ENCODE measurements around the gene ALK. TPM values are rescaled to one million over a fixed set of nuclear protein-coding genes. Genes with fewer than 3 reads are reported as not detected.

ALK gene
- polyA plus RNA-seq, 1 of the 3 experiments (the other 2 are of a cell fraction) = 0.30 TPM

- Histone ChIP-seq H3K9me3 (no peaks in the 10 kb centered on the region), H3K4me1 (ENCODE audit: control insufficient read depth in 1 of 2, insufficient read depth in 2 of 2, low read depth in 1 of 2, low read length in 1 of 2) (peaks cover 0 to 5% of the 10 kb centered on the region in 2 experiments; a peak in 2 of 4 replicates), H3K79me2 (ENCODE audit: insufficient read depth) (no peaks in the 10 kb centered on the region), H3K27me3 (ENCODE audit: insufficient read depth) (no peaks in the 10 kb centered on the region), H3K4me2 (no peak overlapping the region), H3K36me3 (replicated peaks in 1 of 2; ENCODE audit: control insufficient read depth in 1 of 2, insufficient read depth in 2 of 2, low read length in 1 of 2) (peaks cover 0 to 42% of the 10 kb centered on the region in 2 experiments), H3K4me3 (ENCODE audit: low read depth in 2 of 2, low read length in 1 of 2) (no peak overlapping the region), H3K9me2 (no peaks in the 10 kb centered on the region), H3F3A (replicated peaks; ENCODE audit: insufficient read depth) (no peaks in the 10 kb centered on the region), H4K20me1 (ENCODE audit: insufficient read depth) (no peaks in the 10 kb centered on the region), H3K9ac (no peak overlapping the region), H3K27ac (ENCODE audit: low read depth in 2 of 2, low read length in 1 of 2) (peak overlapping the region in 1 of 2 experiments; percentile 40; a peak in 1 of 4 replicates), H2AFZ (ENCODE audit: low read depth) (no peak overlapping the region)
- ChIA-PET POLR2A (no interaction called here), CTCF (no interaction called here)
- no peak for DNase-seq
- TF ChIP-seq JUND (IDR thresholded peaks at IDR 0.05) (no peak), MAX (IDR thresholded peaks at IDR 0.05; ENCODE audit: low read depth) (no peak), FOXJ3 (CRISPR knock-in tag; IDR thresholded peaks at IDR 0.05) (no peak), PBX3 (IDR thresholded peaks at IDR 0.05) (no peak), NFIC (IDR thresholded peaks at IDR 0.05; ENCODE audit: borderline replicate concordance) (no peak)
- WGBS (ENCODE audit: low lambda C conversion rate) = 96% methylated on average over 6 of the region's 6 CpGs
Observed at GRCh38 chr2:29191817-29192216, 729.6 kb downstream of the ALK start.

DNA sequence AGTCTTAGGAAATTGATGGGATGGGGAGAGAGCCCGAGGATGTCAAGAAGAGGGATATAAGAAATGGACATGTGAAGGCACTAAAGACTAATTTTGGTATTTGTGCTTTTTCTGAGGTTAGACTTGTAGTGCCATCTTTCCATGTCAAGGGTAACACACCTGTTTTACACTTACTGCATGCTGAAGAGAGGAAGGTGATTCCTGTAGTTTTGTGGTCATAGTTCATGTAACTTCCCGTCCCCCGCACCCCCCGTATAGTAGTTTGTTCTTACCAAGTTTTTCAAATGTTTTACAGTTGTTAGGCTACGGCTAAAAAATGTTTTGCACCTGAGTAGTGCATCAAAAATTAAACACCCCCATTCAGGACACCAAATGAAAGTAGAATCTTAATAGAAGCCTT is 732.3 kb downstream of the ALK start:
- H2AFZ ChIP-seq (ENCODE audit: low read depth) = no peak overlapping the region
- H3K4me3 ChIP-seq (ENCODE audit: low read depth in 2 of 2, low read length in 1 of 2) = no peak overlapping the region
- peaks cover 0 to 2% of the 10 kb centered on the region in 2 experiments; a peak in 2 of 4 replicates for H3K4me1 ChIP-seq (ENCODE audit: control insufficient read depth in 1 of 2, insufficient read depth in 2 of 2, low read depth in 1 of 2, low read length in 1 of 2)
- no peak for DNase-seq
- no peak overlapping the region; a peak in 2 of 4 replicates for H3K27ac ChIP-seq (ENCODE audit: low read depth in 2 of 2, low read length in 1 of 2)
- no peaks in the 10 kb centered on the region for H3K9me2 ChIP-seq
- POLR2A ChIA-PET = no interaction called here
- no peaks in the 10 kb centered on the region for H3K79me2 ChIP-seq (ENCODE audit: insufficient read depth)
- no peak overlapping the region for H3K9ac ChIP-seq
- CTCF ChIA-PET = no interaction called here
- H3F3A ChIP-seq (replicated peaks; ENCODE audit: insufficient read depth) = no peaks in the 10 kb centered on the region
- H3K4me2 ChIP-seq = no peak overlapping the region
- H3K27me3 ChIP-seq (ENCODE audit: insufficient read depth) = no peaks in the 10 kb centered on the region
- H4K20me1 ChIP-seq (ENCODE audit: insufficient read depth) = no peaks in the 10 kb centered on the region
- 96% methylated on average over 5 of the region's 5 CpGs for WGBS (ENCODE audit: low lambda C conversion rate)
- peaks cover 0 to 44% of the 10 kb centered on the region in 2 experiments for H3K36me3 ChIP-seq (replicated peaks in 1 of 2; ENCODE audit: control insufficient read depth in 1 of 2, insufficient read depth in 2 of 2, low read length in 1 of 2)
- no peaks in the 10 kb centered on the region for H3K9me3 ChIP-seq
- TF ChIP-seq USF2 (IDR thresholded peaks at IDR 0.05; ENCODE audit: borderline replicate concordance, low read depth, low read length) (no peak), TCF12 (IDR thresholded peaks at IDR 0.05) (no peak), SIN3A (IDR thresholded peaks at IDR 0.05; ENCODE audit: borderline replicate concordance, low read depth, low read length) (no peak), TEAD4 (IDR thresholded peaks at IDR 0.05; ENCODE audit: borderline replicate concordance, insufficient read depth) (no peak), SMC3 (IDR thresholded peaks at IDR 0.05; ENCODE audit: low read depth, low read length) (no peak), EP300 (IDR thresholded peaks at IDR 0.05; ENCODE audit: borderline replicate concordance in 1 of 2, low read depth in 1 of 2, low read length in 1 of 2) (no peak), CHD2 (IDR thresholded peaks at IDR 0.05; ENCODE audit: low read length, partially characterized antibody) (no peak), POLR2AphosphoS5 (IDR thresholded peaks at IDR 0.05; ENCODE audit: low read depth, low read length) (no peak), MXI1 (IDR thresholded peaks at IDR 0.05; ENCODE audit: low read depth, low read length) (no peak), RAD21 (IDR thresholded peaks at IDR 0.05; ENCODE audit: low read length) (no peak), RXRA (IDR thresholded peaks at IDR 0.05; ENCODE audit: borderline replicate concordance, low read depth) (no peak), TAF1 (IDR thresholded peaks at IDR 0.05; ENCODE audit: borderline replicate concordance, low read depth, low read length) (no peak), MAX (IDR thresholded peaks at IDR 0.05; ENCODE audit: low read depth) (no peak), ELF1 (IDR thresholded peaks at IDR 0.05) (no peak), GABPA (IDR thresholded peaks at IDR 0.05; ENCODE audit: low read depth) (no peak)
- TF ChIP-seq, protein P1, sequence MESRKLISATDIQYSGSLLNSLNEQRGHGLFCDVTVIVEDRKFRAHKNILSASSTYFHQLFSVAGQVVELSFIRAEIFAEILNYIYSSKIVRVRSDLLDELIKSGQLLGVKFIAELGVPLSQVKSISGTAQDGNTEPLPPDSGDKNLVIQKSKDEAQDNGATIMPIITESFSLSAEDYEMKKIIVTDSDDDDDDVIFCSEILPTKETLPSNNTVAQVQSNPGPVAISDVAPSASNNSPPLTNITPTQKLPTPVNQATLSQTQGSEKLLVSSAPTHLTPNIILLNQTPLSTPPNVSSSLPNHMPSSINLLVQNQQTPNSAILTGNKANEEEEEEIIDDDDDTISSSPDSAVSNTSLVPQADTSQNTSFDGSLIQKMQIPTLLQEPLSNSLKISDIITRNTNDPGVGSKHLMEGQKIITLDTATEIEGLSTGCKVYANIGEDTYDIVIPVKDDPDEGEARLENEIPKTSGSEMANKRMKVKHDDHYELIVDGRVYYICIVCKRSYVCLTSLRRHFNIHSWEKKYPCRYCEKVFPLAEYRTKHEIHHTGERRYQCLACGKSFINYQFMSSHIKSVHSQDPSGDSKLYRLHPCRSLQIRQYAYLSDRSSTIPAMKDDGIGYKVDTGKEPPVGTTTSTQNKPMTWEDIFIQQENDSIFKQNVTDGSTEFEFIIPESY (IDR thresholded peaks at IDR 0.05; ENCODE audit: borderline replicate concordance, low read depth) = no peak
- TF ChIP-seq, protein P2, sequence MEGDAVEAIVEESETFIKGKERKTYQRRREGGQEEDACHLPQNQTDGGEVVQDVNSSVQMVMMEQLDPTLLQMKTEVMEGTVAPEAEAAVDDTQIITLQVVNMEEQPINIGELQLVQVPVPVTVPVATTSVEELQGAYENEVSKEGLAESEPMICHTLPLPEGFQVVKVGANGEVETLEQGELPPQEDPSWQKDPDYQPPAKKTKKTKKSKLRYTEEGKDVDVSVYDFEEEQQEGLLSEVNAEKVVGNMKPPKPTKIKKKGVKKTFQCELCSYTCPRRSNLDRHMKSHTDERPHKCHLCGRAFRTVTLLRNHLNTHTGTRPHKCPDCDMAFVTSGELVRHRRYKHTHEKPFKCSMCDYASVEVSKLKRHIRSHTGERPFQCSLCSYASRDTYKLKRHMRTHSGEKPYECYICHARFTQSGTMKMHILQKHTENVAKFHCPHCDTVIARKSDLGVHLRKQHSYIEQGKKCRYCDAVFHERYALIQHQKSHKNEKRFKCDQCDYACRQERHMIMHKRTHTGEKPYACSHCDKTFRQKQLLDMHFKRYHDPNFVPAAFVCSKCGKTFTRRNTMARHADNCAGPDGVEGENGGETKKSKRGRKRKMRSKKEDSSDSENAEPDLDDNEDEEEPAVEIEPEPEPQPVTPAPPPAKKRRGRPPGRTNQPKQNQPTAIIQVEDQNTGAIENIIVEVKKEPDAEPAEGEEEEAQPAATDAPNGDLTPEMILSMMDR (IDR thresholded peaks at IDR 0.05) = no peak
